Loucy (cell line): ENCODE data around the gene PPFIBP1.
A peak's percentile ranks its signal among the peaks of the same experiment; 100 is the strongest.

ENCODE experiments used
- H2AFZ ChIP-seq: fragments of 200-600 bp; sonication (generic); 2 replicates; pipeline ENCODE4 v1.6.0; 2016; ENCODE audit warnings: antibody characterized with exemption, mild to moderate bottlenecking, low read length, moderate library complexity
- H3F3A ChIP-seq: fragments of 200-600 bp; 2 replicates; pipeline ENCODE4 v1.6.0; 2016; ENCODE audit warnings: antibody characterized with exemption, low read depth, mild to moderate bottlenecking
- H3K27me3 ChIP-seq: fragments of 200-600 bp; sonication (generic); 2 replicates; pipeline ENCODE4 v1.6.1; 2014; ENCODE audit warnings: low read length, mild to moderate bottlenecking; ENCODE audit not compliant: insufficient read depth, poor library complexity, severe bottlenecking
- H3K36me3 ChIP-seq: fragments of 200-600 bp; sonication (generic); 2 replicates; pipeline ENCODE4 v1.6.1; 2016; ENCODE audit warnings: low read length; ENCODE audit not compliant: insufficient read depth
- H3K4me1 ChIP-seq: fragments of 200-600 bp; sonication (generic); 2 replicates; pipeline ENCODE4 v1.5.1; 2014; ENCODE audit warnings: low read length, mild to moderate bottlenecking; ENCODE audit not compliant: insufficient read depth, poor library complexity, severe bottlenecking
- H3K4me2 ChIP-seq: fragments of 200-600 bp; sonication (generic); 2 replicates; pipeline ENCODE4 v1.6.0; 2014; ENCODE audit warnings: antibody characterized with exemption, low read length, low read depth, mild to moderate bottlenecking; ENCODE audit not compliant: poor library complexity, severe bottlenecking
- H3K4me3 ChIP-seq: fragments of 200-600 bp; sonication (generic); 2 replicates; pipeline ENCODE4 v1.5.1; 2014; ENCODE audit warnings: low read length, mild to moderate bottlenecking, mixed read lengths; ENCODE audit not compliant: poor library complexity, severe bottlenecking
- H3K79me2 ChIP-seq: fragments of 200-600 bp; sonication (generic); 2 replicates; pipeline ENCODE4 v1.6.1; 2014; ENCODE audit warnings: low read length; ENCODE audit not compliant: insufficient read depth
- H3K9ac ChIP-seq: fragments of 200-600 bp; sonication (generic); 2 replicates; pipeline ENCODE4 v1.6.0; 2014; ENCODE audit warnings: mild to moderate bottlenecking, low read depth, low read length, moderate library complexity; ENCODE audit not compliant: poor library complexity, severe bottlenecking
- H3K9me2 ChIP-seq: fragments of 200-600 bp; sonication (generic); replicated peaks from 2 replicates; pipeline ENCODE4 v1.6.1; 2016; ENCODE audit warnings: low read depth, low read length, mixed read lengths
- H3K9me3 ChIP-seq: fragments of 200-600 bp; sonication (generic); 2 replicates; pipeline ENCODE4 v1.6.1; 2014; ENCODE audit warnings: mild to moderate bottlenecking, antibody characterized with exemption, low read length, low read depth; ENCODE audit not compliant: insufficient read depth
- H4K20me1 ChIP-seq: fragments of 200-600 bp; sonication (generic); 2 replicates; pipeline ENCODE4 v1.6.0; 2014; ENCODE audit warnings: antibody characterized with exemption, low read length, mild to moderate bottlenecking; ENCODE audit not compliant: insufficient read depth, poor library complexity, severe bottlenecking
- EZH2phosphoT487 ChIP-seq: fragments of 200-600 bp; IDR thresholded peaks from 2 replicates; pipeline ENCODE4 v1.6.1; 2018; ENCODE audit warnings: antibody characterized with exemption, mild to moderate bottlenecking, moderate library complexity, borderline replicate concordance
- TF ChIP-seq, protein P1 (sequence below): fragments of 200-600 bp; sonication (generic); conservative IDR thresholded peaks from 2 replicates; pipeline ENCODE4 v1.5.1; 2014; ENCODE audit warnings: mild to moderate bottlenecking, antibody characterized with exemption, low read length

The PPFIBP1 gene

GRCh38 chr12:27535318-27535717 lies 11.3 kb downstream of the PPFIBP1 start:
- Histone ChIP-seq H2AFZ (no peak overlapping the region), H3K4me2 (peak overlapping the region; percentile 69), H3K9me3 (no peaks in the 10 kb centered on the region), H3F3A (peaks cover 8% of the 10 kb centered on the region), H3K27me3 (no peaks in the 10 kb centered on the region), H4K20me1 (no peaks in the 10 kb centered on the region), H3K36me3 (no peaks in the 10 kb centered on the region), H3K4me1 (peaks cover 43% of the 10 kb centered on the region), H3K9ac (peak overlapping the region; percentile 23), H3K9me2 (no peaks in the 10 kb centered on the region), H3K79me2 (peaks cover 30% of the 10 kb centered on the region), H3K4me3 (no peak overlapping the region)
- no peak for TF ChIP-seq EZH2phosphoT487
- TF ChIP-seq, protein P1, sequence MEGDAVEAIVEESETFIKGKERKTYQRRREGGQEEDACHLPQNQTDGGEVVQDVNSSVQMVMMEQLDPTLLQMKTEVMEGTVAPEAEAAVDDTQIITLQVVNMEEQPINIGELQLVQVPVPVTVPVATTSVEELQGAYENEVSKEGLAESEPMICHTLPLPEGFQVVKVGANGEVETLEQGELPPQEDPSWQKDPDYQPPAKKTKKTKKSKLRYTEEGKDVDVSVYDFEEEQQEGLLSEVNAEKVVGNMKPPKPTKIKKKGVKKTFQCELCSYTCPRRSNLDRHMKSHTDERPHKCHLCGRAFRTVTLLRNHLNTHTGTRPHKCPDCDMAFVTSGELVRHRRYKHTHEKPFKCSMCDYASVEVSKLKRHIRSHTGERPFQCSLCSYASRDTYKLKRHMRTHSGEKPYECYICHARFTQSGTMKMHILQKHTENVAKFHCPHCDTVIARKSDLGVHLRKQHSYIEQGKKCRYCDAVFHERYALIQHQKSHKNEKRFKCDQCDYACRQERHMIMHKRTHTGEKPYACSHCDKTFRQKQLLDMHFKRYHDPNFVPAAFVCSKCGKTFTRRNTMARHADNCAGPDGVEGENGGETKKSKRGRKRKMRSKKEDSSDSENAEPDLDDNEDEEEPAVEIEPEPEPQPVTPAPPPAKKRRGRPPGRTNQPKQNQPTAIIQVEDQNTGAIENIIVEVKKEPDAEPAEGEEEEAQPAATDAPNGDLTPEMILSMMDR: no peak

DNA sequence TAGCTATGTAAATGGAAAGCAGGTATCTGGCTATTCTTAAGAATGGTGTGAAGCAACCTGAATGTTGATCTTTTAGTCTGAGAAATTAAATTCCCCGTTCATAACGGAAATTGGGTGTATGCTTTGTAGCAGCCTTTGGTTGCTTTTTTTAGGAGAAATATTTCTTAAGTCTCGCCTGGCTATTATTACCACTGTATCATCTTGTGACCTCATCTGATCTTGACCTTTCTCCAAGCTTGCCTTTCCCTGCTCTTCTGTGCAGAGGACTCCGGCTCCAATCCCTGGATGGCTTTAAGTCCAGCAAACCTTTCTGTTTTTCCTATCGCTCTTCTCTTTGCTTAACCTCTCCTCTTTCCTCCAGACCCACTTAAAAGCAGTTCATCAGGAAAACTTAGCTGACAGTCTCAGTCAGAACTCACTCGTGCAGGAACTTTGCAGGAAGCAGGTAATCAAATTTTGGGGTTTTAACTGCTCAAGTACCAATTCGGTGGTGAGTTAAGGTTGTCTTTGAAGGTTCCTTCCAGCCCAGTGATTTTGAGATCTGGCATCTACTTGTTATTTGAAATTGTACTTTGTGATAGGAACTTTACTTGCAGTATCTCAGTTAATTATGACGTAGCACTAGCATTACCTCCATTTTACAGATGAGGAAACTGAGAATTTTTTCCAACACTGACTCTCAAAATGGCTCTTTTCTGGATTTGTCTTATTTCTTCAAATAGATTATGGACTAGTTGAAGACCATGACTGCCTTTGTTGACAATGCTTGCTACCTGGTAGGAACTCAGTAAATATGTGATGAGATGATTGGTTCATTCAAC lies 14.1 kb downstream of the PPFIBP1 start:
- Histone ChIP-seq H3K79me2 (peaks cover 40% of the 10 kb centered on the region), H3K9me3 (no peaks in the 10 kb centered on the region), H3K4me2 (peak overlapping the region; percentile 19), H3K4me3 (no peak overlapping the region), H3K9ac (no peak overlapping the region), H3K9me2 (no peaks in the 10 kb centered on the region), H3K4me1 (peaks cover 37% of the 10 kb centered on the region), H3K36me3 (no peaks in the 10 kb centered on the region), H3F3A (peaks cover 8% of the 10 kb centered on the region), H3K27me3 (no peaks in the 10 kb centered on the region), H4K20me1 (no peaks in the 10 kb centered on the region), H2AFZ (no peak overlapping the region)
- no peak for TF ChIP-seq EZH2phosphoT487
- TF ChIP-seq, protein P1: no peak

GRCh38 chr12:27539191-27539631 lies 15.2 kb downstream of the PPFIBP1 start:
- Histone ChIP-seq H3F3A (peaks cover 8% of the 10 kb centered on the region), H3K4me1 (peaks cover 28% of the 10 kb centered on the region), H3K79me2 (peaks cover 40% of the 10 kb centered on the region), H3K9ac (no peak overlapping the region), H3K27me3 (no peaks in the 10 kb centered on the region), H4K20me1 (no peaks in the 10 kb centered on the region), H3K4me2 (no peak overlapping the region), H3K4me3 (no peak overlapping the region), H3K9me2 (no peaks in the 10 kb centered on the region), H2AFZ (no peak overlapping the region), H3K9me3 (no peaks in the 10 kb centered on the region), H3K36me3 (no peaks in the 10 kb centered on the region)
- no peak for TF ChIP-seq EZH2phosphoT487
- TF ChIP-seq, protein P1: no peak
